H1 (cell line): ENCODE measurements around the gene MT4. TPM values are rescaled to one million over a fixed set of nuclear protein-coding genes. Genes with fewer than 3 reads are reported as not detected.

Experiments used
- CTCF ChIA-PET: fragments of 300-600 bp; sonication (Branson Sonifier 250); formaldehyde crosslinking; loops from one replicate; lab custom pipeline; 2021; ENCODE audit not compliant: partially characterized antibody; lab: Charles Lee
- POLR2A ChIA-PET: fragments of 300-600 bp; sonication (Branson Sonifier 250); formaldehyde crosslinking; loops from one replicate; lab custom pipeline; 2021; ENCODE audit warnings: inconsistent platforms; ENCODE audit not compliant: partially characterized antibody; lab: Charles Lee
- DNase-seq, 2 experiments: peaks; one replicate each; pipeline versions ENCODE4 v3.0.0 to v3.0.0-alpha.2; 2010 to 2022; ENCODE audit warnings: low spot score in 2 of 2, low read depth in 1 of 2, mixed read lengths in 1 of 2
- FAIRE-seq: peaks from 2 replicates; lab custom pipeline; 2011; peaks lifted over from hg19 to GRCh38; lab: Jason Lieb, UNC
- H2AFZ ChIP-seq: 2 replicates; pipeline ENCODE4 v1.8.1; 2012; ENCODE audit warnings: low read length, inconsistent platforms
- H2AK5ac ChIP-seq: 2 replicates; pipeline ENCODE4 v1.6.1; 2013; ENCODE audit warnings: low read depth, low read length
- H2BK120ac ChIP-seq: replicated peaks from 2 replicates; pipeline ENCODE3; 2013; ENCODE audit warnings: low read depth, low read length, inconsistent platforms
- H2BK12ac ChIP-seq: 2 replicates; pipeline ENCODE4 v1.6.1; 2013; ENCODE audit warnings: low read depth, low read length
- H2BK15ac ChIP-seq: 2 replicates; pipeline ENCODE4 v1.6.1; 2013; ENCODE audit warnings: low read length
- H2BK20ac ChIP-seq: 2 replicates; pipeline ENCODE4 v1.6.1; 2013; ENCODE audit warnings: low read length
- H2BK5ac ChIP-seq: 2 replicates; pipeline ENCODE4 v1.6.1; 2013; ENCODE audit warnings: low read depth, low read length
- H3K14ac ChIP-seq: 2 replicates; pipeline ENCODE4 v1.6.1; 2013; ENCODE audit warnings: inconsistent platforms; ENCODE audit not compliant: insufficient read length
- H3K18ac ChIP-seq: 2 replicates; pipeline ENCODE4 v1.6.1; 2013; ENCODE audit warnings: low read length; ENCODE audit errors: extremely low read depth
- H3K23ac ChIP-seq: 2 replicates; pipeline ENCODE4 v1.6.1; 2013; ENCODE audit warnings: inconsistent platforms; ENCODE audit not compliant: insufficient read length
- H3K23me2 ChIP-seq: 2 replicates; pipeline ENCODE4 v1.6.1; 2013; ENCODE audit warnings: low read depth, low read length
- H3K27ac ChIP-seq: 2 replicates; pipeline ENCODE4 v1.6.1; 2011; ENCODE audit warnings: low read depth, low read length, inconsistent platforms
- H3K27me3 ChIP-seq, 4 experiments: replicated peaks in 1 of 4; 1 replicate in 1 of 4; 2 replicates in 3 of 4; pipeline versions ENCODE4 v1.6.1 to v1.8.1; 2011 to 2013; ENCODE audit warnings: low read length in 3 of 4, mild to moderate bottlenecking in 3 of 4, inconsistent platforms in 2 of 4, mixed read lengths in 2 of 4, moderate library complexity in 1 of 4; ENCODE audit not compliant: control insufficient read depth in 3 of 4, insufficient read depth in 3 of 4; ENCODE audit errors: extremely low read depth in 1 of 4
- H3K36me3 ChIP-seq, 4 experiments: 2 replicates each; pipeline versions ENCODE4 v1.6.1 to v1.8.1; 2011 to 2013; ENCODE audit warnings: mild to moderate bottlenecking in 4 of 4, low read length in 3 of 4, moderate library complexity in 2 of 4, control low read depth in 1 of 4, inconsistent platforms in 1 of 4; ENCODE audit not compliant: insufficient read depth in 4 of 4, control insufficient read depth in 2 of 4
- H3K4ac ChIP-seq: replicated peaks from 2 replicates; pipeline ENCODE3; 2013; ENCODE audit warnings: low read length, low read depth, mixed read lengths, inconsistent platforms; ENCODE audit not compliant: insufficient read length
- H3K4me1 ChIP-seq, 4 experiments: replicated peaks in 1 of 4; 1 replicate in 1 of 4; 2 replicates in 3 of 4; pipeline versions ENCODE4 v1.6.1 to v1.8.1; 2011 to 2013; ENCODE audit warnings: low read length in 3 of 4, inconsistent platforms in 2 of 4, mixed read lengths in 1 of 4; ENCODE audit not compliant: insufficient read depth in 4 of 4, control insufficient read depth in 3 of 4
- H3K4me2 ChIP-seq, 2 experiments: 2 replicates each; pipeline versions ENCODE4 v1.6.1 to v1.8.1; 2011 to 2013; ENCODE audit warnings: low read depth in 2 of 2, low read length in 2 of 2, control low read depth in 1 of 2, inconsistent platforms in 1 of 2, mild to moderate bottlenecking in 1 of 2; ENCODE audit not compliant: insufficient read depth in 1 of 2
- H3K4me3 ChIP-seq, 4 experiments: fragments of 200-600, 300-600 bp in 1 of 4; sonication (generic), shearing (Covaris generic), sonication (Bioruptor Twin) in 1 of 4; 2 replicates each; pipeline versions ENCODE4 v1.5.1 to v1.8.1; 2011 to 2016; ENCODE audit warnings: low read length in 4 of 4, low read depth in 3 of 4, control low read depth in 2 of 4, inconsistent platforms in 2 of 4, mild to moderate bottlenecking in 2 of 4, mixed read lengths in 1 of 4, moderate library complexity in 1 of 4; ENCODE audit not compliant: insufficient read depth in 2 of 4; ENCODE audit errors: extremely low read depth in 1 of 4
- H3K56ac ChIP-seq: replicated peaks from 2 replicates; pipeline ENCODE3; 2013; ENCODE audit warnings: low read depth, mild to moderate bottlenecking, mixed read lengths, low read length, inconsistent platforms; ENCODE audit not compliant: insufficient read length
- H3K79me1 ChIP-seq: 2 replicates; pipeline ENCODE4 v1.6.1; 2013; ENCODE audit warnings: low read depth, low read length, control low read depth
- H3K79me2 ChIP-seq, 2 experiments: 2 replicates each; pipeline versions ENCODE4 v1.6.1 to v1.8.1; 2012 to 2013; ENCODE audit warnings: low read length in 2 of 2, mild to moderate bottlenecking in 2 of 2, inconsistent platforms in 1 of 2; ENCODE audit not compliant: insufficient read depth in 2 of 2, control insufficient read depth in 1 of 2
- H3K9ac ChIP-seq, 4 experiments: replicated peaks in 1 of 4; 1 replicate in 1 of 4; 2 replicates in 3 of 4; pipeline versions ENCODE4 v1.6.1 to v1.8.1; 2011 to 2013; ENCODE audit warnings: low read depth in 3 of 4, low read length in 3 of 4, control low read depth in 2 of 4, mild to moderate bottlenecking in 2 of 4, moderate library complexity in 2 of 4, inconsistent platforms in 1 of 4; ENCODE audit errors: extremely low read depth in 1 of 4
- H3K9me3 ChIP-seq, 2 experiments: 2 replicates each; pipeline versions ENCODE4 v1.6.1 to v1.8.1; 2012 to 2013; ENCODE audit warnings: mild to moderate bottlenecking in 2 of 2, moderate library complexity in 2 of 2, control low read depth in 1 of 2, inconsistent platforms in 1 of 2, low read depth in 1 of 2, low read length in 1 of 2, mixed read lengths in 1 of 2; ENCODE audit not compliant: insufficient read depth in 2 of 2
- H4K20me1 ChIP-seq, 2 experiments: replicated peaks in 1 of 2; 2 replicates each; pipeline versions ENCODE3 to v1.8.1; 2011 to 2013; ENCODE audit warnings: inconsistent platforms in 2 of 2, low read length in 2 of 2, mild to moderate bottlenecking in 1 of 2; ENCODE audit not compliant: insufficient read depth in 2 of 2, control insufficient read depth in 1 of 2
- H4K5ac ChIP-seq: 2 replicates; pipeline ENCODE4 v1.6.1; 2013; ENCODE audit warnings: low read length, low read depth, mixed read lengths, inconsistent platforms; ENCODE audit not compliant: insufficient read length
- H4K8ac ChIP-seq: 2 replicates; pipeline ENCODE4 v1.8.0; 2013; ENCODE audit warnings: mild to moderate bottlenecking, moderate library complexity, low read length, inconsistent platforms; ENCODE audit not compliant: insufficient read depth; ENCODE audit errors: extremely low read depth
- H4K91ac ChIP-seq: replicated peaks from 2 replicates; pipeline ENCODE3; 2013; ENCODE audit warnings: low read length, mixed read lengths, inconsistent platforms; ENCODE audit not compliant: insufficient read length
- ATF2 ChIP-seq: IDR thresholded peaks from 2 replicates; pipeline ENCODE4 v1.6.1; 2012; ENCODE audit warnings: low read length, inconsistent platforms
- BCL11A ChIP-seq, 2 experiments: IDR thresholded peaks; one replicate each; pipeline ENCODE4 v1.6.1; 2011; ENCODE audit warnings: low read depth in 2 of 2, low read length in 2 of 2, mild to moderate bottlenecking in 2 of 2
- CTBP2 ChIP-seq: IDR thresholded peaks from 2 replicates; pipeline ENCODE4 v1.7.0; 2011; ENCODE audit warnings: borderline replicate concordance, mild to moderate bottlenecking, moderate library complexity, mixed read lengths, low read length; ENCODE audit not compliant: insufficient read depth, insufficient read length
- EP300 ChIP-seq, 2 experiments: IDR thresholded peaks; 1 replicate in 1 of 2; 2 replicates in 1 of 2; pipeline ENCODE4 v1.6.1; 2011 to 2012; ENCODE audit warnings: low read depth in 2 of 2, low read length in 2 of 2, mild to moderate bottlenecking in 2 of 2, borderline replicate concordance in 1 of 2, inconsistent platforms in 1 of 2, moderate library complexity in 1 of 2
- FOSL1 ChIP-seq: IDR thresholded peaks from 2 replicates; pipeline ENCODE4 v1.6.1; 2011; ENCODE audit warnings: mild to moderate bottlenecking, low read depth, low read length, moderate library complexity; ENCODE audit not compliant: insufficient read depth
- JUND ChIP-seq: IDR thresholded peaks from 2 replicates; pipeline ENCODE4 v1.6.1; 2011; ENCODE audit warnings: mild to moderate bottlenecking, improper control_type of control experiment, low read length
- RXRA ChIP-seq: IDR thresholded peaks from 2 replicates; pipeline ENCODE4 v1.6.1; 2011; ENCODE audit warnings: low read depth, mild to moderate bottlenecking, low read length, moderate library complexity; ENCODE audit not compliant: insufficient read depth
- SP1 ChIP-seq: IDR thresholded peaks from 2 replicates; pipeline ENCODE4 v1.6.1; 2011; ENCODE audit warnings: low read depth, low read length
- TBP ChIP-seq: IDR thresholded peaks from 2 replicates; pipeline ENCODE4 v1.6.1; 2011; ENCODE audit warnings: low read depth, low read length, improper control_type of control experiment
- YY1 ChIP-seq: IDR thresholded peaks from 2 replicates; pipeline ENCODE4 v1.6.1; 2011; ENCODE audit warnings: low read depth, mild to moderate bottlenecking, low read length
- WGBS, 2 experiments: shearing (Covaris generic) in 1 of 2; methylation state at CpG; one replicate each; pipeline versions ENCODE4 v1.1.6 to v1.1.7; 2013 to 2015; ENCODE audit warnings: low lambda C conversion rate in 2 of 2, mixed read lengths in 2 of 2, inconsistent platforms in 1 of 2, low coverage in 1 of 2, missing lambda C conversion rate in 1 of 2; ENCODE audit not compliant: insufficient replicate concordance in 2 of 2, insufficient coverage in 1 of 2, insufficient read length in 1 of 2; ENCODE audit errors: extremely low coverage in 1 of 2, missing lambda C conversion rate in 1 of 2; 5-methylcytosine and 5-hydroxymethylcytosine counted together
- polyA plus RNA-seq, 7 experiments: library from polyadenylated mRNA; depleted of rRNA in 3 of 7; stranded (reverse) in 5 of 7; unstranded in 2 of 7; fragments of >200 nt in 5 of 7; fragments of 200-250 nt in 2 of 7; gene quantifications; 1 replicate in 5 of 7; 2 replicates in 1 of 7; 4 replicates in 1 of 7; pipeline versions ENCODE4 v1.2.1 to v1.2.3, GENCODE V29; 2011 to 2013; ENCODE audit warnings: missing spikeins in 2 of 7, mixed read lengths in 2 of 7
- total RNA-seq: library from RNA; stranded (reverse); fragmentation: NEBNext Ultra II Directional; extraction: Animal tissue kit (Norgen Biotek cat#: 25700); gene quantifications from 2 replicates; pipeline ENCODE4 v1.2.1, GENCODE V29; 2021

The MT4 gene
- total and polyA plus RNA-seq, 2 of the 8 experiments (the other 6 are each of a cell fraction or from before 2014, with no cell fraction given) = not detected

- H3K18ac ChIP-seq = no peak overlapping the region
- 0 out of 2 replicates have a peak overlapping the region, but pooled peaks have one; percentile 9 for H2AK5ac ChIP-seq
- no peaks in the 10 kb centered on the region for H3K79me1 ChIP-seq
- H3K9me3 ChIP-seq = no peaks in the 10 kb centered on the region
- no peak overlapping the region for H4K91ac ChIP-seq
- H2BK120ac ChIP-seq = no peak overlapping the region
- no peak overlapping the region for H3K9ac ChIP-seq
- H3K79me2 ChIP-seq = no peaks in the 10 kb centered on the region
- no peak overlapping the region for H2AFZ ChIP-seq
- H2BK20ac ChIP-seq = no peak overlapping the region
- DNase-seq = no peak
- ChIA-PET CTCF (interaction anchor here (1.5 to 3.2 kb wide), 9 partner anchors 11 to 60 kb away, joined by 4 to 12 read pairs (median 6); partner anchors contain the start of genes MT1G and MT1M), POLR2A (interaction anchor here (0.6 to 3.9 kb wide), 10 partner anchors 8 to 84 kb away, joined by 3 to 31 read pairs (median 4); partner anchors contain the start of genes MT1E and MT2A)
- TF ChIP-seq BCL11A (IDR thresholded peaks at IDR 0.05; ENCODE audit: low read depth in 2 of 2, low read length in 2 of 2) (no peak), YY1 (no peak), RXRA (no peak), EP300 (IDR thresholded peaks at IDR 0.05; ENCODE audit: borderline replicate concordance in 1 of 2, low read depth in 2 of 2, low read length in 2 of 2) (no peak), ATF2 (no peak), SP1 (peak; percentile 49; the same call in 1 of the 2 replicates), JUND (no peak), FOSL1 (no peak), CTBP2 (peak; percentile 71), TBP (no peak)
- no peak overlapping the region for H2BK12ac ChIP-seq
- no peak overlapping the region for H4K8ac ChIP-seq
- H2BK15ac ChIP-seq = no peak overlapping the region
- H3K14ac ChIP-seq = no peak overlapping the region
- H4K5ac ChIP-seq = no peak overlapping the region
- peaks cover 0 to 18% (median 12%) of the 10 kb centered on the region in 4 experiments; a peak in 6 of 7 replicates for H3K4me1 ChIP-seq
- no peak overlapping the region for H2BK5ac ChIP-seq
- FAIRE-seq = no peak
- peak overlapping the region; percentile 8 to 88; a peak in 2 of 4 replicates for H3K4me2 ChIP-seq
- peaks cover 5% of the 10 kb centered on the region; the same call in 1 of the 2 replicates for H3K23me2 ChIP-seq
- peak overlapping the region in 1 of 4 experiments; percentile 25; a peak in 1 of 8 replicates for H3K4me3 ChIP-seq
- no peak overlapping the region for H3K56ac ChIP-seq
- peaks cover 2 to 6% of the 10 kb centered on the region in 2 experiments for H4K20me1 ChIP-seq
- 7% methylated on average over 6 of the region's 6 CpGs; no CpG with 5 or more reads in 1 of the 2 experiments for WGBS, 2 experiments
- H3K36me3 ChIP-seq = no peaks in the 10 kb centered on the region
- H3K27me3 ChIP-seq = peaks cover 35 to 76% (median 68%) of the 10 kb centered on the region in 4 experiments
- no peak overlapping the region for H3K4ac ChIP-seq
- no peak overlapping the region for H3K27ac ChIP-seq
- no peak overlapping the region for H3K23ac ChIP-seq
Observed at GRCh38 chr16:56618138-56618537, 53.3 kb downstream of the MT4 start.
